Measurements from ENCODE around the gene RPS6KA4.

Gene RPS6KA4

GRCh38 chr11:64327993-64328392 is 31.0 kb upstream of the RPS6KA4 start:
- DNase-seq = no peak

DNA sequence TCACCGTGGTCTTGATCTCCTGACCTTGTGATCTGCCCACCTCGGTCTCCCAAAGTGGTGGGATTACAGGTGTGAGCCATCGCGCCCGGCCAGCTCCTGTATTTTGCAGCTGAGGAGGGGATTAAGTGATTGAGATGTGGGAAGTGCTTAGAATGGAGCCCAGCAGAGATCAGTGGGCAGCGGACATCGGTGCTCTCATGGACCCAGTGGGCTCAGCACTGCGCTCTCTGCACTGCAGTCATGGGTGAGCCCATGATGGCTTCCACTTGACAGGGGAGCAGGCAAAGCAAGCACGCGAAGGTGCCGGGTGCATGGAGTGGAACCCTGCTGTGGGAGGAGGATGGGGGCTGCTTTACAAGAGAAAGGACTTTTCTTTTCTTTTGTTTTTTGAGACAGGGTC is 28.1 kb upstream of the RPS6KA4 start:
- DNase-seq = no peak

DNA sequence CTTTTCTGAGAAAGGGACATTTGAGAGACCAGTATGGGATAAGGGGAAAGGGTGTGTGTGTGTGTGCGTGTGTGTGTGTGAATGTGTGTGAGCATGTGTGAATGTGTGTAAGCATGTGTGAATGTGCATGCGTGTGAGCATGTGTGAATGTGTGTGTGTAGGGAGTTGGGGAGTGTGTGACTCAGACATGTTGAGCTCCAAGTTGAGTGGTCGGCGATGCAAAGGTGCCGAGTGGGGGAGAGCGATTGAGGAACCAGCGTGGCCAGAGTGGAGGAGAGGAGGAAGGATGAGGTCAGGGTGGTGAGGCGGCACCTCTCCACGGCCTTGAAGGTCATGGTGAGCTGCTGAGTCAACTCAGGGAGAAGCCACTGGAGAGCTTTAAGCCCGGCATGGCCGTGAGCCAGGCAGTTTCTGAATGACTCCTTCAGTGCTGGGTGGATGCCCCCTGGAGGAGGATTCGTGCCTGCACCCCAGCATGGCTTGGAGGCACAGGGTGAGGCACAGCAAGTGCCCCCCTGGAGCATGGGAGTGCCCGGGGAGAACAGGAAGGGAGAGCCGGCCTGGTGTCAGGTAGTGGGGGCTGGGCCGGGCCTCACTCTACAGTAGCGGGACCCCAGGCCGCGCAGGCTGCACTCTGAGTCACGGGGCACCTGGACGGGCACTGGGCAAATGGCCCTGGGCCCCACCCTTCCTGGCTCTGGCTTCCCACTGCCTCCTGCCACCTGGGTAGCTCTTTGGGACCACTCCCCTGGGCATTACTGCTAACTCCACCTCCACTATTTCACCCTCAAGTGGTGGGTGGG is 27.2 kb upstream of the RPS6KA4 start:
- DNase-seq = peak; percentile 75

DNA sequence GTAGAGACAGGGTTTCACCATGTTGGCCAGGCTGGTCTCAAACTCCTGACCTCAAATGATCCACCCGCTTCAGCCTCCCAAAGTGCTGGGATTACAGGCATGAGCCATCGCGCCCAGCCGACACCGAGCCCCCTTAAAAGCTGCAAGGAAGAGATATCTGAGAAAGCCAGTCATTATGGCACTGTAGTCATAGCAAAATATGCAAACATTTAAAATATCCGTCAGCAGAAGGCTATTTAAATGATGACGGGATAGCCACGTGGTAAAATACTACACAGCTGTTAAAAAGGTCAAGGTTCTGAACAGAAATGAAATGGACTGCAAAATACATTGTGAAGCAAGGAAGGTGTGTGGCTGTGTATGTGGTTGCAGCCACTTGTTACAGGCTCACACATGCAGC is 25.4 kb upstream of the RPS6KA4 start:
- DNase-seq = no peak

GRCh38 chr11:64334764-64335735 is 23.9 kb upstream of the RPS6KA4 start:
- no peak for DNase-seq

GRCh38 chr11:64337538-64338249 is 21.3 kb upstream of the RPS6KA4 start:
- DNase-seq = no peak

GRCh38 chr11:64338716-64339115 is 20.2 kb upstream of the RPS6KA4 start:
- DNase-seq = no peak

DNA sequence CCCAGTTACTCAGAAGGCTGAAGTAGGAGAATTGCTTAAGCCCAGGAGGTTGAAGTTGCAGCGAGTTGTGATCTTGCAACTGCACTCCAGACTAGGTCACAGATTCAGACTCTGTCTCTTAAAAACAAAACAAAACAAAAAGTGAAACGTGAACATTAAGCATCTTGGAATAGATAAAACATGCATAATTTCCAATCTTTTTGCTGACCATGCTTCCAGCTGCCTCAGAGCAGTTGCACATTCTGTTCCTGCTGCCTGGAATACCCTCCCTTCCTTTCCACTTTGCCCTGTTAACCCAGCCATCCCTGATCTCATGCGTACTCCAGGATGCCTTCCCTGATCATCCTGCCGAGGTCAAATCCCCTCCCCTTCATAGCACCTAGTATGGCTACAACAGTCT is 19.7 kb upstream of the RPS6KA4 start:
- DNase-seq = no peak

GRCh38 chr11:64339754-64340408 is 19.1 kb upstream of the RPS6KA4 start, which contains the start of gene CCDC88B:
Gene CCDC88B, plus strand, starts transcription at chr11:64340204. Its CDS starts 63 bp downstream, at chr11:64340267.
- DNase-seq = peak; percentile 91

DNA sequence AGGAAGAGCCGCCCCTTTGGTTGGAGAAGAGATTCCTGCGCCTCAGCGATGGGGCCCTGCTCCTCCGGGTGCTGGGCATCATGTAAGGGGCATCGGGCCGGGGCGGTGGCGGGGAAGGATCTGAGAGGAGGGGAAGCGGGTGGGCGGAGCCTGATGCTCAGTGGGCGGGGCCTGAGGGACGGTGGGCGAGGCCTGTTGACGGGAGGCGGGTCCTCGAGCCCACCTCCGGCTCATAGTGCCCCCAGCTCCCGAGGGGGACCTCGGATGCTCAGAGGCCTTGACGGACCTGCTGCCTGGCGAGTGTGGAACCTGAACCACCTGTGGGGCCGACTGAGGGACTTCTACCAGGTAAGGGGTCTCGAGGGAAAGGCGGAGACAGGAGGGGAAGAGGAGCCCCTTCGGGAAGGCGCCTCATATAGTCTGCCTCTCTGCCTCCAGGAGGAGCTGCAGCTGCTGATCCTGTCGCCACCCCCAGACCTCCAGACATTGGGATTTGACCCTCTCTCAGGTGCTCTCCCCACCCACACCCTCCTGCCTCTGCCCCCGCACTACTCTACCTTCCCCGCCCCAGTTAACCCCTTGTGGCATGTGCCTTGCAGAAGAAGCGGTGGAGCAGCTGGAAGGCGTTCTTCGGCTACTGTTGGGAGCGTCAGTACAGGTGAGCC is 18.2 kb upstream of the RPS6KA4 start:
- peak; percentile 77 for DNase-seq

DNA sequence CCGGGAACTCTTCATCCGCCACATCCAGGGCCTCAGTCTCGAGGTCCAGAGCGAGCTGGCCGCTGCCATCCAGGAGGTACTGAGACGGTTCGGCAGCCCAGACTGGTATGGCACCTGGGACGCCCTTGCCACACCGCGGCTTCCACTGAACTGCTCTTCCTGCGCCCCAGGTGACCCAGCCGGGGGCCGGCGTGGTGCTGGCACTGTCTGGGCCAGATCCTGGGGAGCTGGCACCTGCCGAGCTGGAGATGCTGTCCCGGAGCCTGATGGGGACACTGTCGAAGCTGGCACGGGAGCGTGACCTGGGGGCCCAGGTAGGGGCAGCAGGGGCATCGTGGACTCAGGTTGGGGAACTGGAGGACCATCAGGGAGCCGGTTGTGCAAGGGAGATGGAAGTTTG is 17.5 kb upstream of the RPS6KA4 start:
- DNase-seq = no peak

DNA sequence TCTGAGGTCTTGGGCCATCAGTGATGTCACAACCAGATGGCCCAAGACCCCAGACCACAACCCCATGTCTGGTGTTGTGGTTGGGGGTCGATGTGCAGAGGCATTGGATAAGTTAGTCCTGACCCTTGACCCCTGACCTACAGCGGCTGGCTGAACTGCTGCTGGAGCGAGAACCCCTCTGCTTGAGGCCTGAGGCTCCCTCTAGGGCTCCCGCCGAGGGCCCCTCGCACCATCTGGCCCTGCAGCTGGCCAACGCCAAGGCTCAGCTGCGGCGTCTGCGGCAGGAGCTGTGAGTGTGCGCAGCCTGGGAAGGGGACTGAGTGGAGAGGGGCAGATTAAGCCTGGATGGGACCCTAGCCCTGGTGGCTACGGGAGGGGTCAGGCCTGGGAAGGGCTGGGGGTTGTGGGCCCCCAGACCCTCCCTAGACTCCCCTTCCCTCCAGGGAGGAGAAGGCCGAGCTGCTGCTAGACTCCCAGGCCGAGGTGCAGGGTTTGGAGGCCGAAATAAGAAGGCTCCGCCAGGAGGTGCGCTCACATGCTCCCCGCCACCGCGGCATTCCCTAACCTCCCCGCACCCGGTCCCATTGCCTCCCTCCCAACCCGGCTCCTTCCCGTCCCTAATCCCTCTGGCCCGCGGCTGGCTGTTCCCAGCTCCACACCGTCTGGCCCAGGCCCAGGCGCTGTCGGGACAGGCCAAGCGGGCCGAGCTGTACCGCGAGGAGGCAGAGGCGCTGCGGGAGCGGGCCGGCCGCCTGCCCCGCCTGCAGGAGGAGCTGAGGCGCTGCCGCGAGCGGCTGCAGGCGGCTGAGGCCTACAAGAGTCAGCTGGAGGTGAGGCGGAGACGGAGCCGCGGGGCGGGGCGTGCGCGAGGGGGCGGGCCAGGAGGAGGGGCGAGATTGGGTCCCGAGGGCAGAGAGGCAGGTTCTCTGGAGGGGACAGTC is 16.8 kb upstream of the RPS6KA4 start:
- peak; percentile 93 for DNase-seq

DNA sequence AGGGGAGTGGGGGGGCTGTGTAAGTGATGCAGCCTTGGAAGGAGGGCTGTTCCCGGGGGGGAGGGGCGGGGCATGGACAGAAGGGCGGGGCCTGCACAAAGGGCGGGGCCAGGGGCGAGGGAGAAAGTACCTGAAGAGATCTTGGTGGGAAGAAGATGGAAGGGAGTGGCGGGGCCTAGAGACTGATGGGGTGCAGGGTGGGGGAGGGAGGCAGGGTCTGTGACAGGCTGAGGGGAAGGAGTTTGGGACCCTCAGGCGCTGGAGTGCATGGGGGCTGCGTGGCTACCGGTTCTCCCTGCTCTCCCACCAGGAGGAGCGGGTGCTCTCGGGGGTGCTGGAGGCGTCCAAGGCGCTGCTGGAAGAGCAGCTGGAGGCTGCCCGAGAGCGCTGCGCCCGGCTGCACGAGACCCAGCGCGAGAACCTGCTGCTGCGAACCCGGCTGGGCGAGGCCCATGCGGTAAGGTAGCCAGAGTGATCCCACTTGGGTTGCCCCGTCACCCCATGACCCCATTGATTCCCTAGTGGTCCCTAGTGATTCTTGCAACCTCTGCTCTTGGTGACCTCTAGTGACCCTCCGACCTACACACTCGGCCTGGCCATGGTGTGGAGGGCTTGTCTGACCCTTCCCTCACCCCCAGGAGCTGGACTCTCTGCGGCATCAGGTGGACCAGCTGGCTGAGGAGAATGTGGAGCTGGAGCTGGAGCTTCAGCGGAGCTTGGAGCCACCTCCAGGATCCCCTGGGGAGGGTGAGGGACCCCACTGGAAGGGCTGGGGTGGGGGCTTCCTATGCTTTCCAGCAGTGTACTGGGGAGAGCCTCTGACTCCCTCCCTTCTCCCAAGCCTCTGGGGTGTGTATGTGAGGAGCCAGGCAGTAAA is 15.9 kb upstream of the RPS6KA4 start:
- DNase-seq = no peak

- no peak for DNase-seq
Observed at GRCh38 chr11:64343767-64344559, 15.0 kb upstream of the RPS6KA4 start.

- no peak for DNase-seq
Observed at GRCh38 chr11:64344787-64345186, 14.2 kb upstream of the RPS6KA4 start.

DNA sequence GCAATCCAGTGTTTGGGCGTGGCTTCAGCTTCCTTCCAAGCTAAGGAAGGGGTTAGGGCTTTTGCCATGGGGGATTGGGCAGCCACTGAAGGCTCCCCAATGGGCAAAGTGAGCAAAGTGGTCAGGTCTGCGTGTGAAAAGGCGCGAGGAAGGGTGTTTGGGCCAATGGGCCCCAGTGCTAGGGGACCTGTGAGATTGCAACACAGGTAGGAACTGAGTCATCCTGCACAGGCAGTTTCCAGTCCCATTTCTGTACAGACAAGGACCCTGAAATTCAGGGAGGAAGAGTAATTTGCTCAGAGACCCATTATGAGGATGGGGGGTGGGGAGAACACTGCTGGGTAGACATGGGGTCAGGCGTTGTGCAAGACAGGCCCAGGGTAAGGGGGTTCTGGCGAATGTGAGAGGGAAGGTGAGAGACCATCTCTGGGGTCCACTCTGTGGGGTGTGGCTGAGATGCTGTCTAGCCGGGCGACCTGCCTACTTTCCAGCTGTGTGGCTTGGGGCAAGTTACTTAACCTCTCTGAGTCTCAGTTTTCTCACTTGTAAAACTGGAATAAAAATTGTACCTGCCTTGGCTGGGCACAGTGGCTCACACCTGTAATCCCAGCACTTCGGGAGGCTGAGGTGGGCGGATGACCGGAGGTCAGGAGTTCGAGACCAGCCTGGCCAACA is 11.6 kb upstream of the RPS6KA4 start:
- DNase-seq = no peak

DNA sequence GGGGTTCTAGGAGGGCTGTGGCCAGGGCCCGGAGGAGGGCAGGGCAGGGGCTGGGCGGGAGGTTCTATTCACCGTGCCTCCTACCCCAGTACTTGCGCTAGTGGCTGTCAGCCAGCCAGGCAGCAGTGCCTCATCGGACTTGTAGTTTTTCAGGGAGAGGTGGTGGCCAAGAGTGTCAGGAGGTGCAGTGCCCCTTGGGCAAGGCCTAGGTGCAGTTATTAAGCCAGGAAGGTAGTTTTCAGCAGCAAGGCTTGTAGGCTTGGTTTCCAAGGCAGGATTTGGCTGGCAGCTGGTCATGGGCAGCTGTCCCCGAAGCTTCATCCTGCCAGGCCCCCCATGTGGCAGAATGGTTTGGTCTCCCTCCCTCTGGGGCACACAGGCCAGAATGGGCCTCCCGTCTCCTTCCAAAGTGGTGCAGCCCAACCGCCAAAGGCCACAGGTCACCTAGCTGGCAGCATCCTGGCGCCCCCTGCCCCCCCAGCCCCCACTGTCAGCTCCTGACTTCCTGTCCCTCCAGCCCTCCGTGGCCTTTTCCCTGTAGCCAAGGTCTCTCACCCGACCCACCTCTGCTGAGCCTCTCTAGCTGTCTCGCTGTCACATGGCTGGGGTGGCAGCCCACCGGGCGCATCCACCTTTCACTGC is 10.5 kb upstream of the RPS6KA4 start:
- no peak for DNase-seq

DNA sequence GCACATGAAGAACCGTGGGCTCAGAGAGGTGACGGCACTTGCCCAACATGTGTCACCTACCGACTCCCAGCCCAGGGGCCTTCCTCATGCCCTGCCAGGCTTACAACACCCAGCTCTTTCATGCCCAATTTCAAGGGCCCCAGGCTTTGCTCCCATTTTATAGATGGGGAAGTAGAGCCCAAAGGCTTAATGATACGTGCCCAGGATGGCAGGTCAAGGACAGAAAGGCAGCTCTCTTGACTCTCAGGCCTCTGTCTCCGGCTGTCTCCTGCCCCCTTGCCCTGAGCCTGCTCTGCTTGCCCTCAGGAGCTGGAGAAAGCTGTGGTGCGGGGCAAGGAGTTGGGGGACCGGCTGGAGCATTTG is 10.0 kb upstream of the RPS6KA4 start:
- DNase-seq = no peak
